Hematopoietic multipotent progenitor cell treated with erythropoietin and hydrocortisone succinate and interleukin-3 and kit ligand, for 17 days (in vitro differentiated cells): ENCODE data around the gene PGBD5.

ENCODE experiments used
- DNase-seq: peaks from one replicate; pipeline ENCODE4 v3.0.0-alpha.2; 2015; ENCODE audit warnings: low spot score

Gene PGBD5

DNA sequence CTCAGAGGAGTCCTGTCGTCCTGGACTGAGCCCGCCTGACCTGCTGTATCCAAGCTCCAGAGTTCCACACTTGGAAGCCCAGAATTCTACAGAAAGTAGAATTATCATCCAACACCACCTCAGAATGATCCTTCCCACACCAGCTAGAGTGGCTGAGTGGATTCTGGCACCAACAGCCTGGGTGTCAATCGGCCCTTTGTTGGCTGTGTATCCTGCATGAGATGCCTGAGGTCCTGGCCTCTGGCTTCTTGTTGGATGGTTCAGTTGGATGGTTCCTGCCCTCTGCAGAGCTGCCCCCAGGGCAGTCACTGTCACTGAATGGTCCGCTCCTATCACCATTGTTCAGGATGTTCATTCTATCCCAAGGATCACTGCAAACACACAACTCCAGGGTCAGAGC, 49.8 kb downstream of the PGBD5 start:
- no peak for DNase-seq

GRCh38 chr1:230375780-230376179, 50.4 kb downstream of the PGBD5 start:
- DNase-seq, result no peak

DNA sequence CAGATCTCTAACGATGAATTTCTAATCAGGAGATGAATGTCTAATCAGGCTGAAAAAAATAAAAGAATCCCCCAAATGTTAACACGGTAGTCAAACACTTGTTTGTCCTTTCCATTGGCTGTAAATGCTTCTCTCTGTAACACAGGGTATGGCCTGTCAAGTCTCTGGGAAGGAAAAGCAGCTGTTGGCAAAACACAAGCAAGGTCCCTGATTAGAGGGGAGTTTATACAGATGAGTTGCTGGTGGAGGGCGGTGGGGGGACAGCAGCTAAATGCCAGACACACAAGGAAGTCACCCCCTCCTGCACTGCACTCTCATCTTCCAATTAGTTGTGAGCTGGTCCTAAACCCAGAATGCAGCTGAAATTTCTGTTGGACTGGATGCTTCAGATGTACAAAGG, 51.0 kb downstream of the PGBD5 start:
- DNase-seq, result no peak

DNA sequence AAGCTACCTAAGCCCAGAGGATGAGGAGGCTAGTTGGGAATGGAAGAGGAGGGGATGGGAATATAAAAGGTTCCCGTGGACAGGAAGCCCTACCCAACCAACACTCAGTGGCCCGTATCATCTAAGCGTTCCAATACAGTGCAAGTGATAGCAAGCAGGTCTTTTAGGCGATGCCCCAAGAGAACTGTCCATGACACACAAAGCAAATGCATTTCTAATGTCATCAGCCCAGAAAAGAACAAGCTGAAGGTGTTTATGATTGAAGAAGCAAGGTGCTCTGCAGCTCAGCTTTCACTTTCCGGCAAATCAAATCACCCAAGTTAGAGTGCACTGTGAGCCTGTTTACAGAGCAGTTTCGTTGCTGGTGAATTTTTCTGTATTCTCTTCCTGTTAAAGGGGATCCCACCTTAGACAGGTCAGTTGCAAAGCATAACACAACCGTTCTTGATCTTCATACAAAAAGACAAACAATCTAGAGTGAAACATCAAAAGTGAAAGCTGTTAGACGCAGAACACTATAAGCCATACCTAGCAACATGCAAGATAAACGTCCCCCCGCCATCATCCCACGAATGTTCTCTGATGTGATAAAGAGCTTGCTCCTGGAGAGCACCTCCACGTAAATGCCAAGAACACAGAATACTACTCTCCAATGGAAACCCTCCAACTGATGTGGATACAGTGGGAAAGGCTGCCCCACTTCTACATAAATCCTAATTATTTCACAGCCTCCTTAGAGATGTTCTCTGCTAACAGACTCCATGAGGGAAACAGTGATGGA, 54.0 kb downstream of the PGBD5 start:
- no peak for DNase-seq

GRCh38 chr1:230370109-230370508, 56.0 kb downstream of the PGBD5 start:
- DNase-seq, result no peak

GRCh38 chr1:230368871-230369270, 57.3 kb downstream of the PGBD5 start:
- no peak for DNase-seq

DNA sequence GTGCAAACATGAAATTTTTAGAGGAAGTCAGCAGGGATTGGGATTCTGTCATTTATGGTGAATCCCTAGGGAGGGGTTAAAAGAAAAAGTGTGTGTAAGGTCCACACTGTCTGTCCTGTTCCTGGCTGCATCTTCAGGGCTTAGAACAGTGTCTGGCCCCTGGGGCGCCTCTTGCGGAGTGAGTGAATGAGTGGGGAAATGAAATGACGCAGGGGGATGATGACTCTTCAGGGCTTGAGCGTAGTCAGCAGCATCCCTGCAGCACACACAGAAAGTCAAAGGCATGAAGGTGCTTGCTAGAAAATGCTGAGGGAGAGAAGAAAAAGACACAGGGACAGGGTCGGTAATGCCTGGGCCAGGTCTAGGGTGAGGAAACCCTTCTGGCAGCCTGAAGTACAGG, 57.8 kb downstream of the PGBD5 start:
- no peak for DNase-seq

GRCh38 chr1:230366504-230366915, 59.6 kb downstream of the PGBD5 start:
- no peak for DNase-seq

GRCh38 chr1:230365723-230366307, 60.3 kb downstream of the PGBD5 start:
- no peak for DNase-seq

DNA sequence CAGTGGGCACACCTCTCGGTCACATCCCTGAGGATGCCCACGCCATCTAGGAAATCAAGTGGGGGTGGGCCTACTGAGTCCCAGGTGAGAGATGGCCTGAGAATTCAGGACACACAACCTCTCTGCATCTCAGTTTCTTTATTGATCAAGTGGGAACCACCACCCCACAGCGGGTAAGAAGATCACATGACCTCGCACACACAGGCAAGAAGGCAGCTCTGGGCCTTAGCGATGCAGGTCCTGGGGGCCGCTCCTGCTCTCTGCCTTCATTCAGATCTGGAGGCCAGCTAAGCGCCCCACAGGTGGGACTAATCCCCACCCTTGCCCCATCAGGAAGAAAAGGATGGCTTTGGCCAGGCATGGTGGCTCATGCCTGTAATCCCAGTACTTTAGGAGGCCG, 63.2 kb downstream of the PGBD5 start:
- DNase-seq, result no peak

- no peak for DNase-seq
Measured at GRCh38 chr1:230361941-230362340, 64.2 kb downstream of the PGBD5 start.

DNA sequence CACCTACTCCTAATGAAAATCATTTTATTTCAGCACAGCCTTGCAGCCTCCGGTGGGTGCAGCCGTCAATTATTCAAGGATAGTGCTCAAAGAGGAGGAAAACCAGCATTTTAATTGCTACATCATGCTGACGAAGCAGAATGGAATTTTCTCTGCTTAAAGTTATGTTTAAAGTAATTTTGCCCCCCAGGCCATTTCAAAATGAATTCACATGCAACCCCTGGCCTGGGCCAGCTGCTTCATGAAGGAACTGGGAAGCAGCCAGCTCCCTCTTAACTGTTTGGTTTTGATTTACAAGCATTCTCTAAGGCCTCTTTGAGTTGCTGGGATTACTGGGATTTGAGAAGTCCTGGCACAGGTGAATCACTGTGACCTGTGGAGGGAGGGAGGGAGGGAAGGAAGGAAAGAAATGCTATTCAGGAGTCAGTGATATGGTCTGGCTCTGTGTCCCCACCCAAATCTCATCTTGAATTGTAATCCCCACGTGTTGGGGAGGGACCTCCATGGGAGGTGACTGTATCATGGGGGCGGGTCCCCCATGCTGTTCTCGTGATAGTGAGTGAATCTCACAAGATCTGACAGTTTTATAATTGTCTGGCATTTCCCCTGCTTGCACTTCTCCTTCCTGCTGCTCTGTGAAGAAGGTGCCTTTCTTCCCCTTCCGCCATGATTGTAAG, 66.0 kb downstream of the PGBD5 start:
- no peak for DNase-seq

- DNase-seq, result no peak
Measured at GRCh38 chr1:230356869-230357794, 69.0 kb downstream of the PGBD5 start.

DNA sequence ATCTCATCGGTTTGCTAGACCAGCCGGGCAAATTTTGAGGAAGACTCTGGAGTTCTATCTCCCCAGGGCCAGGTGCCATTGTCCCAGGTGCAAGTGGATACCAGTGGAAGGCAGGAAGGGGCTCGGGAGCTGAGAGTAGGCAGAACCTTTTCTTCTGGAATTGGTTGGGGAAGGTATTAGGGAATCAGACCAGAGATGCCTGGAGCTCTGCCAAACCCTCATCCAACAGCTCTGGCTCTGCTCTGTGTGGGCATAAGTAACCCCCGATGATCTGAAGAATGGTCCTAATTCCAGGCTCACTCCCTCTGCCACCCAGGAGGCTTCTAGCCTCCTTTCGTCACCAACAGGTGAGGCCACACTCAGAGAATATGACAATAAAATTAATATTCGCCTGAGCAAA, 69.9 kb downstream of the PGBD5 start:
- DNase-seq, result no peak

GRCh38 chr1:230355594-230355993, 70.5 kb downstream of the PGBD5 start:
- DNase-seq, result no peak

DNA sequence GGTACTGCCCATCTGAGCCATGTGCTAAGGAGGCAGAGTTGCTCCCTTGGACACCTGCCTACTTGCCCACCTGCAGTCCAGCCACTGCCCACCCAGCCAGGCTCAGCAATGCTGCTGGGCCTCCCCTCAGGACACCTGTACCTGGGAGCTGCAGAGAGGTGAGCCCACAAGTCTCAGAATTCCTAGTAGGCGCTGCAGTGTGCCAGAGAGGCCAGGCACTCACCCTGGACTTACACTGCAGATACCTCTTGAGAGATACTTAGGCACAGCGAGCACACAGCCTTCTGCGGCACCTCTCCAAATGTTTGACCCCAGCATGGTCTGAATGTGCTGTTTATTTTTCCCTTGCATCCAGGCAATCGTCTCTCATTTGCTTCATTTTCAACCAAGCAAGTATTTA, 71.0 kb downstream of the PGBD5 start:
- no peak for DNase-seq

DNA sequence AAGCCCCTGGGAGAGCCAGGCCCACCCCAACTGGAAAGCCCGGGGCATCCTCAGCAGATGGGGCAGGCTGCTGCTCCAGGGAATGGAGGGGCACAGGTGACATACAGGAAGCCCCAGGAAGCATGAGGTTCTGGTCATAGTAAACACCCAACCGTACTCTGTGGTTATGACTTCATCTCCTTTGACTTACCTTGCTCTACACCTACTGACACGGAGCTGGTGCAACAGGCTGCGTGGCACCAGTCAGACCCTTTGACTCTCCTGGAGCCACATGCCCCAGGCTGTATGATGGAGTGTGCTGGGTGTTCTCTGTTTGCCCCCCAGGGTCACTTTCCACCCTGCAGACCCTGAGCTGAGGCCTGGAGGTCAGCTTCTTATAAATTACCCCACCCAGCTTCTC, 72.1 kb downstream of the PGBD5 start:
- DNase-seq, result no peak

DNA sequence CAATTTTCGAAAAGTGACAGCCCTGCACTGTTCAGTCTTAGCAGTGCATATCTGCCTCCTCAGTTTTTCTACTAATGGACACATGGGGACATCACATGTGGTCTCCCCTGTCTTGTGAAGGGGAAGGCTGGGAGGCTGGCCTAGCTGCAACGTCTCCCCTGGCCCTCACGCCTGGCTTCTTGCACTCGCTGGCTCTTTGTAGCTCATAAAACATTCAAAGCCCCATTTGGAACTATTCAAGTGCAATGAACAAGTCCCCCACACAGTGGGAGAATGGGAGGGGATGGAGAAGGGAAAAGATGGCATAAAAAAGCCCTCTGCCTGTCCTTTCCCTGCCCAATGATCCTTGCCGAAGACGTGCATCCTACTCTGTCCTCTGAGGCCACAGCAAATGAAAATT, 73.6 kb downstream of the PGBD5 start:
- DNase-seq, result no peak

GRCh38 chr1:230351983-230352382, 74.1 kb downstream of the PGBD5 start:
- DNase-seq, result no peak

- no peak for DNase-seq
Measured at GRCh38 chr1:230351514-230351913, 74.6 kb downstream of the PGBD5 start.

- DNase-seq, result no peak
Measured at GRCh38 chr1:230350208-230350921, 75.8 kb downstream of the PGBD5 start.

DNA sequence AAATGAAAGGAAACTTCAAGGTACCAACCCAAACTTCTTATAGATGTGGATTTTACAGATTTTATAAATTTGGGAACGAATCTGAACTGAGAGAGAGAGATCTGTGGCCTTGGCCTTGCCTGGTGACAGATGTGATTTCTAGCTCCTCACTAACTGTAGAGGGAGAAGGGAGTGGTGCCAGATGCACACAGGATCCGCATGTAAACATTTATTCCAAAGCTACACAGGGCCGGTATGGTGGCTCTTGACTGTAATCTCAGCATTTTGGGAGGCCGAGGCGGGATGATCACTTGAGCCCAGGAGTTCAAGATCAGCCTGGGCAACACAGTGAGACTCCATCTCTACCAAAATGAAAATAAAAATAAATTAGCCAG, 77.1 kb downstream of the PGBD5 start:
- DNase-seq, result no peak
